Vagina (tissue), 2 donors: Measurements from ENCODE around the gene PNMA1. TPM values are rescaled to one million over a fixed set of nuclear protein-coding genes. Genes with fewer than 3 reads are reported as not detected.
A peak's percentile ranks its signal among the peaks of the same experiment; 100 is the strongest.

Source experiments
- DNase-seq, 2 donors: peaks; one replicate each; pipeline ENCODE4 v3.0.0-alpha.2; 2017; ENCODE audit errors: extremely low spot score in 2 of 2
- H3K27ac ChIP-seq: fragments of 200-600 bp; sonication (generic); one replicate; pipeline ENCODE4 v1.5.1; 2019
- H3K27me3 ChIP-seq: fragments of 200-600 bp; sonication (generic); one replicate; pipeline ENCODE4 v1.5.1; 2019
- H3K36me3 ChIP-seq, 2 donors: fragments of 200-600 bp; sonication (generic); one replicate each; pipeline ENCODE4 v1.5.1; 2017 to 2019
- H3K4me1 ChIP-seq: fragments of 200-600 bp; sonication (generic); one replicate; pipeline ENCODE4 v1.5.1; 2019
- H3K4me3 ChIP-seq, 2 donors: fragments of 200-600 bp; sonication (generic); 1 replicate in 1 of 2; 2 replicates in 1 of 2; pipeline ENCODE4 v1.5.1; 2016 to 2019
- H3K9me3 ChIP-seq: fragments of 200-600 bp; sonication (generic); one replicate; pipeline ENCODE4 v1.5.1; 2019
- CTCF ChIP-seq, 3 experiments: fragments of 450-650 bp in 2 of 3; fragments of 200-600 bp in 1 of 3; sonication (generic) in 1 of 3; IDR thresholded peaks; one replicate each; pipeline ENCODE4 v1.5.1; 2017 to 2019; ENCODE audit warnings: antibody characterized with exemption in 3 of 3, mild to moderate bottlenecking in 2 of 3, moderate library complexity in 2 of 3
- POLR2A ChIP-seq, 2 donors: fragments of 450-650 bp; IDR thresholded peaks; one replicate each; pipeline ENCODE4 v1.6.1; 2017; ENCODE audit warnings: antibody characterized with exemption in 2 of 2, mild to moderate bottlenecking in 2 of 2, moderate library complexity in 2 of 2
- POLR2AphosphoS5 ChIP-seq, 2 donors: sonication (generic); formaldehyde crosslinking; IDR thresholded peaks; one replicate each; pipeline ENCODE4 v1.9.0; 2017; ENCODE audit warnings: antibody characterized with exemption in 2 of 2, mild to moderate bottlenecking in 2 of 2, low read depth in 1 of 2; ENCODE audit not compliant: insufficient read depth in 1 of 2
- intact Hi-C: fragments of 100-400 bp; cut with DNase I; formaldehyde crosslinking; loops from one replicate; pipeline ENCODE4 v1.15.1; 2023
- total RNA-seq: library from RNA; depleted of rRNA; stranded (reverse); fragments of >200 nt; gene quantifications from one replicate; pipeline ENCODE4 v1.2.3, GENCODE V29; 2016

The PNMA1 gene
- total RNA-seq, 1 donor from 2014 or later: 35.4 TPM

- Histone ChIP-seq H3K27me3 (no peaks in the 10 kb centered on the region), H3K4me3 (peak overlapping the region; percentile 68 to 96), H3K4me1 (peaks cover 88% of the 10 kb centered on the region), H3K27ac (peak overlapping the region; percentile 98), H3K9me3 (no peaks in the 10 kb centered on the region), H3K36me3 (no peaks in the 10 kb centered on the region)
- DNase-seq: no peak
- TF ChIP-seq POLR2AphosphoS5 (IDR thresholded peaks at IDR 0.05; ENCODE audit: insufficient read depth in 1 of 2, low read depth in 1 of 2) (peak in 1 of 2 donors; percentile 2), CTCF (IDR thresholded peaks at IDR 0.05) (no peak), POLR2A (IDR thresholded peaks at IDR 0.05) (no peak)
- intact Hi-C loops: loop anchor here (2.0 kb wide), 1 partner anchor 29 kb away; no protein-coding TSS in a partner anchor
These were observed 43.8 kb upstream of the PNMA1 start for GRCh38 chr14:73757876-73758391.

- peaks cover 88% of the 10 kb centered on the region for H3K4me1 ChIP-seq
- no peaks in the 10 kb centered on the region for H3K9me3 ChIP-seq
- DNase-seq: no peak
- intact Hi-C loops: no loop called here
- no peaks in the 10 kb centered on the region for H3K36me3 ChIP-seq
- peak overlapping the region; percentile 68 to 96 for H3K4me3 ChIP-seq
- H3K27me3 ChIP-seq: no peaks in the 10 kb centered on the region
- H3K27ac ChIP-seq: peak overlapping the region; percentile 98
- TF ChIP-seq POLR2AphosphoS5 (IDR thresholded peaks at IDR 0.05; ENCODE audit: insufficient read depth in 1 of 2, low read depth in 1 of 2): no peak
These were observed 43.2 kb upstream of the PNMA1 start for GRCh38 chr14:73757381-73757780.

GRCh38 chr14:73755434-73756014 lies 41.3 kb upstream of the PNMA1 start:
- TF ChIP-seq POLR2AphosphoS5 (IDR thresholded peaks at IDR 0.05; ENCODE audit: insufficient read depth in 1 of 2, low read depth in 1 of 2) (peak in 1 of 2 donors; percentile 38), CTCF (IDR thresholded peaks at IDR 0.05) (no peak)
- H3K27me3 ChIP-seq: no peaks in the 10 kb centered on the region
- no peaks in the 10 kb centered on the region for H3K36me3 ChIP-seq
- no peaks in the 10 kb centered on the region for H3K9me3 ChIP-seq
- peak overlapping the region; percentile 98 for H3K27ac ChIP-seq
- H3K4me3 ChIP-seq: peak overlapping the region; percentile 30 to 36
- peaks cover 88% of the 10 kb centered on the region for H3K4me1 ChIP-seq
- DNase-seq: no peak
- intact Hi-C loops: no loop called here

GRCh38 chr14:73754911-73755360 lies 40.8 kb upstream of the PNMA1 start:
- H3K4me3 ChIP-seq: peak overlapping the region; percentile 30 to 36
- no peaks in the 10 kb centered on the region for H3K9me3 ChIP-seq
- H3K36me3 ChIP-seq: no peaks in the 10 kb centered on the region
- H3K27me3 ChIP-seq: no peaks in the 10 kb centered on the region
- H3K4me1 ChIP-seq: peaks cover 92% of the 10 kb centered on the region
- no peak for DNase-seq
- peak overlapping the region; percentile 98 for H3K27ac ChIP-seq
- TF ChIP-seq POLR2AphosphoS5 (IDR thresholded peaks at IDR 0.05; ENCODE audit: insufficient read depth in 1 of 2, low read depth in 1 of 2) (peak in 1 of 2 donors; percentile 67), CTCF (IDR thresholded peaks at IDR 0.05) (no peak), POLR2A (IDR thresholded peaks at IDR 0.05) (no peak)
- intact Hi-C loops: no loop called here

GRCh38 chr14:73753887-73754795 lies 40.0 kb upstream of the PNMA1 start:
- intact Hi-C loops: no loop called here

More at GRCh38 chr14:73753887-73754795, 40.0 kb upstream of the PNMA1 start:
- no peaks in the 10 kb centered on the region for H3K9me3 ChIP-seq
- TF ChIP-seq POLR2AphosphoS5 (IDR thresholded peaks at IDR 0.05; ENCODE audit: insufficient read depth in 1 of 2, low read depth in 1 of 2): peak; percentile 3 to 8
- TF ChIP-seq CTCF (IDR thresholded peaks at IDR 0.05): no peak
- H3K4me3 ChIP-seq: peak overlapping the region; percentile 30 to 36
- no peaks in the 10 kb centered on the region for H3K36me3 ChIP-seq
- DNase-seq: no peak
- H3K4me1 ChIP-seq: peaks cover 100% of the 10 kb centered on the region
- H3K27ac ChIP-seq: peak overlapping the region; percentile 98
- no peaks in the 10 kb centered on the region for H3K27me3 ChIP-seq
